Measurements from ENCODE around the gene TMEM125.

The TMEM125 gene

DNA sequence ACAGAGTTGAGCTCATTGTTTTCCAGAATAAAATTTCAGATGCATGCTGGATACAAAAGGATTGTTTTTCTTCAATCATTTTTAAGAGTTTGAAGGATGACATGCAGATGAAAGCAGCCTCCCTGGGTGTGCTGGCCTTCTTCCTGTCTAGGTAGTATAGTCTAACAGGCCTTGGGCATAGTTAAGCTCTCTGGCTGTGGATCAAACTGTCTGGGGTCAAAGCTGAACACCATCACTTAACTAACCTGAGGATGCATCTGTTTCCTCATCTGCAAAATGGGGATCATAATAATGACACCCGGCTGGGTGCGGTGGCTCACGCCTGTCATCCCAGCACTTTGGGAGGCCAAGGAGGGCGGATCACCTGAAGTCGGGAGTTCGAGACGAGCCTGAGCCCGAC lies 25.0 kb downstream of the TMEM125 start:
- no peak for DNase-seq

DNA sequence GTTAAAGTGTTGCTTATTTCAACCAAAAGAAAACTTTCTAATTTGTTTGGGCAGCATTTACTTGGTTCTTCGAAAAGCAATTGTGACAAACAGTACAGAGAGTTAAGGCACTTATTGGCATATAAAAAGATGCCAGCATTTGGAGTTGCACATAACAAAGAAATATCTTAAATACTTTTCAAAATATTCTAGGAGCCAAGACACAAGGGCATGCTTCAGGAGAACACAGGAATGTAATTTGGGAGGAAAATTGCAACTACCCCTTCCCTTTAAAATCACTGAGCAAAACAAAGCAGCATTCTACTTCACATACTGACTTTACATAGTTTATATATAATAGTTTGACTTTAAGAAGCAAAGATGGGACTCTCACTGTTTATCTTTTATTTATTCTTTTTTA lies 26.4 kb downstream of the TMEM125 start:
- no peak for DNase-seq

DNA sequence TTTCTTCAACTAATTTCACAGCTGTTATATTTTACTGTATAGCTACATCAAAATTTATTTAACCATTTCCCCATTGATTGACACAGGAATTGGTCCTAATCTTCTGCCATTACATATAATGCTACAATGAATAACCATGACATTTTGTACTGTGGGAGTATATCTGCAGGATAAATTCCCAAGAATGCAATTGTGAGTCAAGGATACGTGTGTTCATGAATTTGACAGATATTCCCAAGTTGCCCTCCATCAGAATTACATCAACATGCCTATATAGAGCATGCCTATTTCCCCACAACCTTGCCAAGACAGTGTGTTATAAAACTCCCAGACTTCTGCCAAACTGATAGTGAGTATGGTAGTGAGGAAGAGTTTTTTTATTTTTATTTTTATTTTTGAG lies 28.3 kb downstream of the TMEM125 start:
- DNase-seq = no peak

DNA sequence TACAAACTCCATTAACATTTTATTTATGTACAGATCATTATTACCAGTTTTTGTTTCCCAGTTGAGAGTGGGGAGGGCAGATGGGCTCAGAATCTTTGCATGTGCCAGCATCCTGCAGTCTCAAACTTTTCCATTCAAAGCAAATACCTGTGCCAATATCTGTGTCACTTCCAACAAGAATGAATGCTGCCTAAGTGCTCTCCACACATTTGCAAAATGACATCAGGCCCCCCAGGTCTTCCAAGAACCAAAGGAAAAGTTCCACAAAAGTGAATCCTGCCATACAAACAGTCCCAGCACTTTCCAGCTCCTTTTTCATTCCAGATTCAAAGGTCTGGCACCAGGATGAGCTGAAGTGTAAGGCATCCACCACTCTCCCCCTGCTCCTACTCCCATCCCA lies 29.3 kb downstream of the TMEM125 start:
- DNase-seq = no peak

DNA sequence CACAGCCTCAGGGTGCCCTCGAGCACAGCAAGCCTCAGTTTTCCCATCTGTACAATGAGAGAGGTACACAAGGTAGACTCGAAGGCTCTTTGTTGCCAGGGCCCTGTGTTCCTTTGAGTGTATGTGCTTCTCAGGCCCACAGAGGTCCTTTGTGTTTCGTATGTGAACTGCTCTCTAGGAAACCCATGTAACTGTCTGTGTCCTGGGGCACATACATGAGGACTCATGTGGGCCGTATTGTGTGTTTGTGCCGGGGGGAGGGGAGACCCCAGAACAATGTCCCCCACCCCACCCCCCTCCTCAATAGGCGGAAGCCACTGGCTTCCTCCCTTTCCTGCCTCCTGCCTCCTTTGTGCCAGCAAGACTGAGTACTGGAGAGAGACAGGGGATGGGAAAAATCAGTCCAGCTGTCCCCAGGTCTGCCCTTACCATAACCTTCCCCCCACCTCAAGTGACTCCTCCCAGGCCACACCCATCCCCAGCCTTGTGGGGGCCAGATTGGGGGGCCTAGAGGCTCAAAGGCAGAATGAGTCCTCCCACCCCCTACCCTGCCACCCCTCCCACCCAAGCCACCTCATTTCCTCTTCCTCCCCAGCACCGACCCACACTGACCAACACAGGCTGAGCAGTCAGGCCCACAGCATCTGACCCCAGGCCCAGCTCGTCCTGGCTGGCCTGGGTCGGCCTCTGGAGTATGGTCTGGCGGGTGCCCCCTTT lies 30.8 kb downstream of the TMEM125 start, which contains the start of gene TIE1:
TSS of gene TIE1 (plus strand) at position 605 of the 717 bp plus-strand sequence. CDS start at position 695, 90 bp downstream.
- no peak for DNase-seq

DNA sequence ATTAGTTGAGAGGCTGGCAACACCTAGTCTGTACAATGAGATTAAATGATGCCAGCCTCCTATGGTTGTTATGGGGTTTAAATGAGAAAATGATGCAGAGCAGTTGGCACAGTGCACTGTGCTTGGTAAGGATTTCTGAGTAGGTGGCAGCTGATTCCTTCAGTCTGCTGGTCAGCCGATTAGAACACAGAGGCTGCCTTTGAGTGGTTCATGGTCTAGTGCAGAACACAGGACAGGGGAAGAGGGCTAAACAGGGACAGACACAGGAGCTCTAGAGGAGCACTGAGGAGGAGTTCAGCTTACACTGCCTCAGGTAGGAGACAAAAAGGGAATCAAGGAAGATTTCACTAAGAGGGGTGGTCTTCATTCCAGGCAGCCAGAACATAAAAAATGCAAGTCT lies 32.4 kb downstream of the TMEM125 start:
- no peak for DNase-seq

DNA sequence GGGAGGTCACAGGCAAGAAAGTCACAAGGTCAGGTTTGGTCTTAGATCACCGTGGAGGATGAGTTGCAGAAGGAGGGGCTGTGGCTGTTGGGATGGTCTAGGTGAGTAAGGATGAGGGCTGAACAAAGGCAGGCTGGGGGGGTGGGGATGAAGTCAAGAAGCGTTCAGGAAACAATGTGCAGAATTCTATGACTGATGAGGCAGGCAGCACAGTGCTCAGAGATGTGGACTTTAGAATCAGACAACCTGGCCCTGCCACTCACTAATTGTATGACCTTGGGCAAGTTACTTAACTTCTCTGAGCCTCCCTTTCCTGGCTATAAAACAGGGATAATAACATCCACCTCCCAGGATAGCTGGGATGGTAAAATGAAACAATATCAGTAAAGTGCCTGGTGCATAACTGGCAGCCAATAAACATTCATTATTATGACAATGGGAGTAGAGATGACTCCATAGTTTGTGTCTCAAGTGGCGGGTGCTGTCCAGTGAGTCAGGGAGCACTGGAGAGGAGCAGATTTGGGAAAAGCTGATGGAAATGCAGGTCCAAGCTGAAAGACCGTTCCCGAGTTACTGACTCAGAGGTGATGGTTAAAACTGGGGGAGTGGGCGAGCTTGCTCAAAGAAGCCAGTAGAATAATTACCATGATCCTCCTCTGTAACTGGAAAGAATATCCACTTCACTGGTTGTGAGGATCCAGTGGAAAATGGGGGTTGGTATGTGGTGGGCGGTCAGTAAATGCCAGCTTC lies 33.1 kb downstream of the TMEM125 start:
- DNase-seq = no peak

DNA sequence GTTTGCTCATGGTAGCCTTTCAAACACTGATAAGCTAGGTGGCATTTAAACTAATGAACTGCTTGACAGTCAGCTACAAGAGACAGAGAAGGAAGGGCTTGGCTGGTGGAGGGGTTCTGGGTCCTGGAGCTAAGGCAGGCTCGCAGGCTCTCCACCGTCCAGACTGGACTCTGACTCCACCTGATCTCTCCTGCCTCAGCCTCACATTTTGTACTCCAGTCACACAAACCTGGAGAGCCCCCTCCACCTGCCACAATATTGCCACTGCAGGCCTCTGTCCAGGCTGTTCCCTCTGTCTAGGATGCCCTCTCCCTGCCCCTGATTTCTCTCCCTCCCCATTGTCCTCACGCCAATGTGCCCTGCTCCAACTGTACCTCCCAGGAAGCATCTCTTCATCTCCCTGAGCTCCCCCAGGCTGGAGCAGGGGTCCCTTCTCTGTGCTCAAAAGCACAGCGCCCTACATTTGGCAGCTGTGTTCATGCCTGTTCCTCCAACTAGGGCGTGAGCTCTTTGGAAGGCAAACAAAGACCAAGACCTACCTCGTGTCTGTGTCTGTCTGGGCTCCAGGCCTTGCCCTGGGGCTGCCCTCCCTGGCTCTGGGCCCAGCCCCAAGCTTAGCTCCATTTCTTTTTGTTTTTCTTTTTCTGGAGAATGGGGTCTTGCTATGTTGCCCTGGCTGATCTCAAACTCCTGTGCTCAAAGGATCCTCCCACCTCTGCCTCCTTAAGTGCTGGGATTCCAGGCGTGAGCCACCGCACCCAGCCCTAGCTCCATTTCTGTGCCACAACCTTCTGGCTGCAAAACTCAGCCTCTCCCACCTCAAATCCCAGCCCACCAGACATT lies 33.9 kb downstream of the TMEM125 start:
- no peak for DNase-seq

DNA sequence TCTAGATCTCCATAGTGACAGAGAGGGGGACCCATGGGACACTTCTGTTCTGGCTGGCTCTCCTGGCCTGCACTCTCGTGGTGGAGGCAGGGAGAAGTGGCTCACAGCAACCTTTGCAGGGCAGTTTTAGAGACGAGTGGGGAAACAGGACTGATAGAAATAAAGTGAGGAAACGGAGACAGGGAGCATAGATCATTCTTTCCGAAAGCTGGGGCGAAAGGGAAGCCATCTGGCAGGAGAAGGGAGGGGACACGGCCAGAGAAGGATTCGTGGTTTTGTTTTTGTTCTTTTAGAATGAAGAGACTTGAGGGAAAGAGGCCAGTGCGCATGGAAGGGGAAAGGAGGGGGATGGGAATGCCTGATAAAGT lies 34.5 kb downstream of the TMEM125 start:
- DNase-seq = no peak

DNA sequence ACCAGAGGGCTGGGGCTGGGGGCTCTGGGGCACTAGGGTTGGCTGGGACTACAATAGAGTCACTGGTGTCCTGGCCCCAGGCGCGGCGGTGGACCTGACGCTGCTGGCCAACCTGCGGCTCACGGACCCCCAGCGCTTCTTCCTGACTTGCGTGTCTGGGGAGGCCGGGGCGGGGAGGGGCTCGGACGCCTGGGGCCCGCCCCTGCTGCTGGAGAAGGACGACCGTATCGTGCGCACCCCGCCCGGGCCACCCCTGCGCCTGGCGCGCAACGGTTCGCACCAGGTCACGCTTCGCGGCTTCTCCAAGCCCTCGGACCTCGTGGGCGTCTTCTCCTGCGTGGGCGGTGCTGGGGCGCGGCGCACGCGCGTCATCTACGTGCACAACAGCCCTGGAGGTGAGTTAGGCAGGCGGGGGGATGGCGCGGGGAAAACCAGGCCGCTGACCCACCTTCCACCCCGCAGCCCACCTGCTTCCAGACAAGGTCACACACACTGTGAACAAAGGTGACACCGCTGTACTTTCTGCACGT lies 35.1 kb downstream of the TMEM125 start:
- no peak for DNase-seq

DNA sequence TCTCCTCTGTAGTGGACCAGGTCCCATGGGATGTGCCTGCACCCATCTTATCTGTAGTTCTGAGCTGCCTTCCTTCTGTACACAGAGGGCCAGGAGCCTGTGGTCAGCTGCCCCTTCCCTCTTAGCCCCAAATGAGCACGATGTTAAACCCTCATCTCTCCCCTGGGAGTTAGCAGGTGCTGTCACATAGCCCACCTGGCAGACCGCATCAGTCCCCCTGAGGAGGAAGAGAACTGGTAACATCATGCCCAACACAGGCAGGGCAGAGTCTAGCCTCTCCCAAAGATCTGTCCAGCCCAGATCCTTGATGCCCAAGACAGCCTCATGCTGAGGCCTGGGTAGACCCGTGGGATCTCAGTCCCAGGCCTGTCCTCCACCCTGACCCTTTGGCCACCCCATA lies 35.7 kb downstream of the TMEM125 start:
- no peak for DNase-seq

DNA sequence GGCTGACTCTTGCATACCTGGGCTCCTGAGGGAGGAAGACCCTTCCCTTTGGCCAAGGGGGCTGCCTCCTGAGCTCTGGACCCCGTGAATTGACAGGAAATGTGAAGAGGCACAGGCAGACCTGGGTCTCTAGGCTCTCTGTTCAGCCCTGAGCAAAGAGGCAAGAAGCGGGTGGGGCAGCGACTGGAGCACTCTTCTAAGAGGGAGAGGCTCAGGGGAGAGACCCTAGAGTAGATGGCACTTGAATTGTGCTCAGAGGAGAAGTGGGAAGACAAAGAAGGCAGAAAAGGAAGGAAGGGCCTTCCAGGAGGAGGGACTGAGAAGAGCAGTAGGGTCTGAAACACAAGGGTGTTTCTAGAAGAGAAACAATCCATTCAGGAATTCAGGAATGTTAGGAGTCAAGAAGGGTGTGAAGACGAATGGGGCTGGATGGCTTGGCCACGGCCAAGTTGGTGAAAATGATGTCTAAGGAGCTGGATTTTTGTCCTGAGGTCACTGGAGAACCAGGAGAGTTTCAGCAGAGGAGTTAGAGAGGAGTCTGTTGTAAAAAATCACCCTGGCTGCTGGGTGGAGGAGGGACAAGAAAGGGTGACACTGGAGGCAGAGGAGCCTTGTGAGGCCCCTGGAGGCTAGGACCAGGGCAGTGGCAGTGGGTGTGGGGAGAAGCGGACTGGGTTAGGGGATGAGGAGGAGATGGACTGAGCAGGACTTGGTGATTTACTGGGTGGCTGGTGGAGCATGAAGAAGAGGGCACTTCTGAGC lies 36.3 kb downstream of the TMEM125 start:
- DNase-seq = no peak

DNA sequence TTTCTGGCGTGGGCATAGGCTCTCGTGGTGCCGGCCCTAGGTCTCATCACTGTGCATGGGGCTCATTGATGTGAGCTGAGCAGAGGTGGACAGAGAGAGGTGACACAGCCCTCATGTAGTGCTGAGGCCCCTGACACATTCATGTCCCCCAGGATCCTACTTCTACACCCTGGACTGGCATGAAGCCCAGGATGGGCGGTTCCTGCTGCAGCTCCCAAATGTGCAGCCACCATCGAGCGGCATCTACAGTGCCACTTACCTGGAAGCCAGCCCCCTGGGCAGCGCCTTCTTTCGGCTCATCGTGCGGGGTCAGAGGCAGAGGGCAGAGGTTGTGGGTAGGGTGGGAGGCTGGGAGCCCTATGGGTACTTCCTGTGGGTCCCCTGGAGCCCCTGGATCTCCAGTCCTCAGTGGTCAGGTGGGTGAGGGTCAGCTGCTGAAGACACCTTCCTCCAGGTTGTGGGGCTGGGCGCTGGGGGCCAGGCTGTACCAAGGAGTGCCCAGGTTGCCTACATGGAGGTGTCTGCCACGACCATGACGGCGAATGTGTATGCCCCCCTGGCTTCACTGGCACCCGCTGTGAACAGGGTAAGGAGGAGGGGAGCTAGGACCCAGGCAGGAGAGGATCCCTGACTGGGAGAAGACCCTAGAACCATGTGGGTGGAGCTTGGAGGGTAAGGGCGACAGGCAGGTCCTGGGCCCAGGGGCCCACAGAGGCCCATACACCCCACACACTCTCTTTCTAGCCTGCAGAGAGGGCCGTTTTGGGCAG lies 37.1 kb downstream of the TMEM125 start:
- DNase-seq = no peak

DNA sequence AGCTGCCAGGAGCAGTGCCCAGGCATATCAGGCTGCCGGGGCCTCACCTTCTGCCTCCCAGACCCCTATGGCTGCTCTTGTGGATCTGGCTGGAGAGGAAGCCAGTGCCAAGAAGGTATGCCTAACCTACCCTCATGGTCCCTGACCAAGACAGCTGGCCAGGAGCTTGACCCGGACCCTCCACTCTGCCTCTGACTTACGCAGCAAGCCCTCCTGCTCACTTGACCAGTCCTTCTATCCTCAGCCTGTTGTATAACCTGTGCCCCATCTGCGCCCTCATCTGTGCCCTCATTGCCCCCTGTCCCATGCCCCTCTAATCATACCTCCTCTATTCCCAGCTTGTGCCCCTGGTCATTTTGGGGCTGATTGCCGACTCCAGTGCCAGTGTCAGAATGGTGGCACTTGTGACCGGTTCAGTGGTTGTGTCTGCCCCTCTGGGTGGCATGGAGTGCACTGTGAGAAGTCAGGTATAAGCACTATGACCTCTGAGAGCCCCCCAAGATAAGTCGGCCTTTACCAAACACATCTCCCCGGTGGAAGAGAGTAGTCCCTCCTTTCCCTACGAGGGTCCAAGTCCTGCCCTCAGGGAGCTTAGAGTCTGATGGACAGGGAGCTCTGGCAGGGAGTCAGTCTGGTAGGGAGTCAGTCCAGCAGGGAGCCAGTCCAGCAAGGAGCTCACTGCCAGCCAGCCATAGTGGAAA lies 37.8 kb downstream of the TMEM125 start:
- DNase-seq = no peak

DNA sequence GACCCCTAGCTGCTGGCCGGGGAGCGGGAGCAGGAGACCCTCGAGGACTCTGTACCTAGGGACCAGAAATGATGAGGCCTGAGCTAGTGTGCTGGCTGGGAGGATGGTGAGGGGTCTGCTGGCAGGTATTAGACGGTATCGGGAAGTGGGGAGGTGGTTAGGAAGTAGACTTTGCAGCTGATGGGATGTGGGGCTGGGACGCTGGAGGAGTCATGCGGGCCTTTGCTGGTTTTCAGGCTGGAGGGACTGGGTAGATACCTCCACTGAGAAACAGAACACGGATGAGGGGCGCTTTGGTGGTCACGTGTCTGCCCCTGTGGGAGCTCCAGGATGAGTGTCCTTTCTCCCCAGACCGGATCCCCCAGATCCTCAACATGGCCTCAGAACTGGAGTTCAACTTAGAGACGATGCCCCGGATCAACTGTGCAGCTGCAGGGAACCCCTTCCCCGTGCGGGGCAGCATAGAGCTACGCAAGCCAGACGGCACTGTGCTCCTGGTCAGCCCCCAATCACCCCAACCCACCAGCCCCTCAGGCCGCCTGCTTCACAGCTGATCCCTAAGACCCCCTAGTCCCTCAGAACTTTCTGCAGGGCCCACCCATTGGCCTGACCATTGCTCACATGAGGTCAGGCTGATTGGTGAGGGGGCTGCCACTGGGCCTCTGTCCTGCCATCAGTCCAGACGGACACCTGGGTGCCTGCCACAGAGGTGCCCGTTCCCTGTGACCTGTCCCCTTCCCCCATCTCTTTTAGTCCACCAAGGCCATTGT lies 39.0 kb downstream of the TMEM125 start:
- no peak for DNase-seq

DNA sequence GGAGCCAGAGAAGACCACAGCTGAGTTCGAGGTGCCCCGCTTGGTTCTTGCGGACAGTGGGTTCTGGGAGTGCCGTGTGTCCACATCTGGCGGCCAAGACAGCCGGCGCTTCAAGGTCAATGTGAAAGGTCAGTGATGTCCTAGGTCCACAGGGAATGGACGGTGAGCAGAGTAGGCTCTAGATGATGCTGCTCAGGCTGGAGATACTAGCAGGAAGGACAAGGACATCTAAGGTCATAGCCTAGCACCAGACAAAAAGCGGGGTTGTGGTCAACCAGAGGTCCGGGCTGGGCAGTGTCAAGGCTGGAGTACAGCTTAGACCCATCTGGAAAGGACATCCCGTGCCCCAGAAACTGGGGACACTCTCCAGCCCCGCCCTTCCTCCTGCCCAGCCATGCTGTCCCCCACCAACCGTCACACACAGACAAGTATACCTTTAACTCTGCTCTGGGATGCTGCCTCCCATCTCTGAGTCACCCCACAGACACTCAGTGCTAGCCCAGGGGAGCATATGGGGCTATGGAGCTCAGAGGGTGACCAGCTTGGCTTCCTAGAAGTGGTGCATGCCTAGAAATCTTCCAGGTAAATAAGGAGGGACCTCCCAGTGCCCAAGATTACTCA lies 39.7 kb downstream of the TMEM125 start:
- no peak for DNase-seq

DNA sequence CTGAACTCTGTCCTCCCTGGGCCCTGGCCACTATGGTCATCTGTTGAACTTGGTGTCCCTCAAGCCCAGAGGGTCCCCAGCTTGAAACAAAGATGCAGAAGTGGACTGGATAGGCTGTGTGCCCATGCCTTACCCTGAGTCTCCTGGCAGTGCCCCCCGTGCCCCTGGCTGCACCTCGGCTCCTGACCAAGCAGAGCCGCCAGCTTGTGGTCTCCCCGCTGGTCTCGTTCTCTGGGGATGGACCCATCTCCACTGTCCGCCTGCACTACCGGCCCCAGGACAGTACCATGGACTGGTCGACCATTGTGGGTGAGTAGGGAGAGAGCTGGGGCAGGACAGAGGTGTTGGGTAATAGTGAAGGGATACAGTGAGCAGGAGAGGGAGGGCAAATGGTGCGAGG lies 41.7 kb downstream of the TMEM125 start:
- DNase-seq = no peak

DNA sequence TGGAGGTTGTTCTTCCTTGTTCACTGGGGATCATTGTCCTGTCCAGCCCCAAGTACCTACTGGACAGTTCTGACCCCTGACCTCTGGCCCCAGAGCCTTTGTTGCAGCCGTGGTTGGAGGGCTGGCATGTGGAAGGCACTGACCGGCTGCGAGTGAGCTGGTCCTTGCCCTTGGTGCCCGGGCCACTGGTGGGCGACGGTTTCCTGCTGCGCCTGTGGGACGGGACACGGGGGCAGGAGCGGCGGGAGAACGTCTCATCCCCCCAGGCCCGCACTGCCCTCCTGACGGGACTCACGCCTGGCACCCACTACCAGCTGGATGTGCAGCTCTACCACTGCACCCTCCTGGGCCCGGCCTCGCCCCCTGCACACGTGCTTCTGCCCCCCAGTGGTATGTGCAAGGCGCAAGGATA lies 42.4 kb downstream of the TMEM125 start:
- no peak for DNase-seq

DNA sequence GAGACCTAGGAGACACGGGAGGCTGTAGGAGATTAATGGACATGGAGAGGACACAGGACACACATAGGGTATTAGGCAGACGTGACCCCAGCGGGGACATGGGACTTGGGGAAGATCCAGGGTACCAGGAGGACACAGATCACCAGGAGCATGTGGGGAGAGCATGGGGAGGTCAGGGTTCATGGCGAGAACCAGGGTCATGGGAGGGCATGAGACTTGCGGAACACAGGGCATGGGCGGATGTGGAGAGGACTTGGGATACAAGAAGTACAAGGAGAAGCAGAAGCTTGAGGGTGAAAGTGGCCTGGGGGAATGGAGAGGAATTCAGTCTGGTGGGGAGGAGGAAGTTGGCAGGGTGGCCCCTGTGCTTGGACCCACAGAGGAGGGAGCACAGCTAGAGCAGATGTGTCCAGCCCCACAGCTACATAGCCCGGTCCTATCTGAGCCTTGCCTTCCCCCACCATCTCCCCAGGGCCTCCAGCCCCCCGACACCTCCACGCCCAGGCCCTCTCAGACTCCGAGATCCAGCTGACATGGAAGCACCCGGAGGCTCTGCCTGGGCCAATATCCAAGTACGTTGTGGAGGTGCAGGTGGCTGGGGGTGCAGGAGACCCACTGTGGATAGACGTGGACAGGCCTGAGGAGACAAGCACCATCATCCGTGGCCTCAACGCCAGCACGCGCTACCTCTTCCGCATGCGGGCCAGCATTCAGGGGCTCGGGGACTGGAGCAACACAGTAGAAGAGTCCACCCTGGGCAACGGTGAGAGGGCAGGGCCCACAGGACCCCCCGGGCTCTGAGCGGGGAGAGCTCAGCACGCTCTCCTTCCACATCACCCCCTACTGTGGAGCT lies 43.1 kb downstream of the TMEM125 start:
- no peak for DNase-seq

All from activated CD4-positive, alpha-beta T cell treated with anti-CD3 and anti-CD28 coated beads for 48 hours (primary cell).